ENCODE measurements around the gene PCDH17.

The PCDH17 gene

GRCh38 chr13:57734306-57734705 lies 102.8 kb downstream of the PCDH17 start:
- DNase-seq (ENCODE audit: low spot score), result no peak

- no peak for DNase-seq (ENCODE audit: low spot score)
These were observed 107.5 kb downstream of the PCDH17 start for GRCh38 chr13:57739089-57739488.

GRCh38 chr13:57739543-57740190 lies 108.1 kb downstream of the PCDH17 start:
- no peak for DNase-seq (ENCODE audit: low spot score)

- DNase-seq (ENCODE audit: low spot score), result no peak
These were observed 109.2 kb downstream of the PCDH17 start for GRCh38 chr13:57740719-57741118.

- no peak for DNase-seq (ENCODE audit: low spot score)
These were observed 116.6 kb downstream of the PCDH17 start for GRCh38 chr13:57748096-57748495.

GRCh38 chr13:57760951-57761350 lies 129.4 kb downstream of the PCDH17 start:
- no peak for DNase-seq (ENCODE audit: low spot score)

- DNase-seq (ENCODE audit: low spot score), result no peak
These were observed 132.1 kb downstream of the PCDH17 start for GRCh38 chr13:57763689-57764088.
